ENCODE results near the gene MGST3. TPM values are rescaled to one million over a fixed set of nuclear protein-coding genes. Genes with fewer than 3 reads are reported as not detected.

MGST3 gene
- polyA plus RNA-seq, 1 donor (not counting 4 experiments of a cell fraction or from before 2014, with no cell fraction given): 319 TPM

DNA sequence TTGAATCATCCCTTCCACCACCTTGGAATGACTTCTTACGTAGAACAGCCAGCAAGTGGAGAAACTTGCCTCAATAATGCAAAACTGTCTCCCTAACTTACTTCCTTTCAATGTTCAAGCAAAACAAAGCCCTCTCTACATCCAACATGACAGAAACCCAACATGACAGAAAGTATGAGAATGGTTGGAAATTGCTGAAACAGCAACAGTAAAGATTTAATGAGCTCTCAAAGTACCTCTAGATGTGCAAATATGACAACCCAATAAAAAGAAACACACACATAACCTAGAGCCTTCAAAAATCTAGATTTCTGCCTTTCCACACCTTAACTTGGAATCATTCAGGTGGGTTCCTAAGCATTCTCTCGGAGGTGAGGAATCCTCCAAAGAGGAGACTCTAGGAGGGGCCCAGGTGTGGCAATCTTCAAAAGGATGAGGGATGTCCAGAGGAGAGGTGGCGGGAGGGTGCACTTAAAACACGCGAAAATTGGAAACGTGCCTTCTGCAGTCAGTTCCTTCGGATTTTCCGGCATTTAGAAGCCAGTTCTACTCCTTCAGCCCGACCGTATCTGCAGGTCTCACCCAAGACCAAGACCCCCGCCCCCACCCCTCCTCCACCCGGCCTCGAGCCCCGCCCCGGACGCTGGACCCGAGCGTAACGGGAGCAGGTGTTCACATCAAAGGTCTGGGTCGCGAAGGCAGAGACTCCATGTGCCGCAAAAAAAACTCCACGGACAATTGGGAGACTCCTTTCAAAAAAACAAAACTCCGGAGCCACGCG is 996 bp upstream of the MGST3 start:
- DNase-seq (ENCODE audit: low read depth, low spot score) (no peak), FAIRE-seq (no peak)
- Histone ChIP-seq H3K27ac (ENCODE audit: control insufficient read depth, insufficient read depth, low read length) (peak overlapping the region; percentile 93), H3K79me2 (ENCODE audit: control insufficient read depth, insufficient read depth, low read length) (peaks cover 20% of the 10 kb centered on the region), H3K9me3 (ENCODE audit: control insufficient read depth, low read depth, low read length) (no peaks in the 10 kb centered on the region), H3K4me2 (ENCODE audit: control insufficient read depth, extremely low read depth, insufficient read depth, low read depth, low read length) (peak overlapping the region; percentile 97), H3K4me1 (ENCODE audit: control insufficient read depth, extremely low read depth, insufficient read depth, low read length) (peaks cover 20% of the 10 kb centered on the region), H3K9ac (ENCODE audit: control insufficient read depth, extremely low read depth, insufficient read depth, low read length) (peak overlapping the region; percentile 89), H3K27me3 (ENCODE audit: control insufficient read depth, extremely low read depth, insufficient read depth, low read length) (no peaks in the 10 kb centered on the region), H3K36me3 (ENCODE audit: control insufficient read depth in 2 of 2, extremely low read depth in 1 of 2, insufficient read depth in 2 of 2, low read length in 2 of 2) (no peaks in the 10 kb centered on the region), H4K20me1 (ENCODE audit: control insufficient read depth, extremely low read depth, insufficient read depth, low read length) (no peaks in the 10 kb centered on the region), H2AFZ (ENCODE audit: control insufficient read depth, low read length) (peak overlapping the region; percentile 71), H3K4me3 (ENCODE audit: control insufficient read depth in 2 of 3, extremely low read depth in 1 of 3, insufficient read depth in 2 of 3, low read depth in 1 of 3, low read length in 3 of 3) (peak overlapping the region; percentile 72 to 99 (median 95)), H3K9me1 (ENCODE audit: control insufficient read depth, extremely low read depth, insufficient read depth, low read length) (no peaks in the 10 kb centered on the region)
- TF ChIP-seq CTCF (optimal IDR thresholded peaks at IDR 0.05 in 1 of 3, IDR thresholded peaks at IDR 0.05 in 1 of 3, conservative IDR thresholded peaks at IDR 0.05 in 1 of 3; ENCODE audit: extremely low read depth in 1 of 3, insufficient read depth in 2 of 3, low read length in 3 of 3): no peak
- no peak for TF ChIP-seq EZH2 (IDR thresholded peaks at IDR 0.05; ENCODE audit: low read length)
- dilution Hi-C loops (cut with MboI; ENCODE audit: extremely low pct_ligation_motif_present, low sequenced_read_pairs): no loop called here

DNA sequence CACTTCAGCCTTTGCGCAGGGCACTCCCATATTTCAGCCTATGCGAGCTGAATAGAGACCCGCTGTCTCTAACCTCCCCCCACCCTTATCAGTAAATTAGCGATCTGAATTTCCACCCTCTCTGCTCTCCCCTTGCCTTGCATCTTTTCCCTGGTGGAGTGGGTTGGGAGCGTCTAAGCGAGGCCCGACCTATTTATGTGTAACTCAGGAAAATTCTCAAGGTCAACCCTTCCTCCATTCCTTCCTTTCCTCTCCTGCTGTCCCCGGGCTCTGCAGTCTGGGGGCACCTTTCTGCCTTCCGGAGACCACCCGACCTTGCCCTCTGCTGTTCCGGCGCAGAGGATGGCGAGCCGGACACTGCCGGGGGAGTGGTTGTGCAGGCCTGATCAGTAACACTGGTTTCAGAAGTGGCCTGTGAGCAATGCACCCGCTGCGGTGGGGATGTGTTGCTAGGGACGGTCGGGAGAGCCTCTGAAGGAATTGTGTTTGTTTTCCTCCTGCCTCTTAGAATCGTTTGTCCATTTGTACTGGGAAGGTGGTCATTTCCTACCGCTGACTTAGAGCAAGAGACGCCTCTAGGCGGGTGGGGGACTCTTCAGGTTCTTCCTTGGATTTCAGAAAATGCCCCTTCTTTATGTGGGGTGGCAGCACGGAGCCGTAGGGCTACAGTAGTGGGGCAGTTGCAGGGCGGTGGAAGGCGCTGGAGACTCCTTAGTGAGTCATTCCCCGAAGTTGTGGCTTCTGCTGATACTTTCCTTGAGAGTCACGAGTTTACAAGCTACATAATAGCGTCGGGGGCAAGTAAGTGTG is 513 bp downstream of the MGST3 start:
- peak; percentile 32 for DNase-seq (ENCODE audit: low read depth, low spot score)
- dilution Hi-C loops (cut with MboI; ENCODE audit: extremely low pct_ligation_motif_present, low sequenced_read_pairs): no loop called here
- Histone ChIP-seq H3K27me3 (ENCODE audit: control insufficient read depth, extremely low read depth, insufficient read depth, low read length) (no peaks in the 10 kb centered on the region), H3K4me2 (ENCODE audit: control insufficient read depth, extremely low read depth, insufficient read depth, low read depth, low read length) (peak overlapping the region; percentile 97), H3K79me2 (ENCODE audit: control insufficient read depth, insufficient read depth, low read length) (peaks cover 25% of the 10 kb centered on the region), H3K4me1 (ENCODE audit: control insufficient read depth, extremely low read depth, insufficient read depth, low read length) (peaks cover 20% of the 10 kb centered on the region), H2AFZ (ENCODE audit: control insufficient read depth, low read length) (peak overlapping the region; percentile 93), H3K36me3 (ENCODE audit: control insufficient read depth in 2 of 2, extremely low read depth in 1 of 2, insufficient read depth in 2 of 2, low read length in 2 of 2) (peaks cover 0 to 2% of the 10 kb centered on the region in 2 experiments), H3K9ac (ENCODE audit: control insufficient read depth, extremely low read depth, insufficient read depth, low read length) (peak overlapping the region; percentile 89), H3K9me1 (ENCODE audit: control insufficient read depth, extremely low read depth, insufficient read depth, low read length) (no peaks in the 10 kb centered on the region), H3K9me3 (ENCODE audit: control insufficient read depth, low read depth, low read length) (no peaks in the 10 kb centered on the region), H3K27ac (ENCODE audit: control insufficient read depth, insufficient read depth, low read length) (peak overlapping the region; percentile 93), H4K20me1 (ENCODE audit: control insufficient read depth, extremely low read depth, insufficient read depth, low read length) (no peaks in the 10 kb centered on the region), H3K4me3 (ENCODE audit: control insufficient read depth in 2 of 3, extremely low read depth in 1 of 3, insufficient read depth in 2 of 3, low read depth in 1 of 3, low read length in 3 of 3) (peak overlapping the region; percentile 72 to 99 (median 95))
- TF ChIP-seq CTCF (optimal IDR thresholded peaks at IDR 0.05 in 1 of 3, IDR thresholded peaks at IDR 0.05 in 1 of 3, conservative IDR thresholded peaks at IDR 0.05 in 1 of 3; ENCODE audit: extremely low read depth in 1 of 3, insufficient read depth in 2 of 3, low read length in 3 of 3) (peak in 2 of 3 experiments; percentile 12 to 17), EZH2 (IDR thresholded peaks at IDR 0.05; ENCODE audit: low read length) (no peak)
- peak; percentile 20 for FAIRE-seq

All from keratinocyte (primary cell).